Amniotic epithelial cell (primary cell): ENCODE measurements around the gene GPS1.

Source experiments
- DNase-seq: peaks from one replicate; pipeline ENCODE4 v3.0.0-alpha.2; 2010; ENCODE audit warnings: low read depth

GPS1 gene

DNA sequence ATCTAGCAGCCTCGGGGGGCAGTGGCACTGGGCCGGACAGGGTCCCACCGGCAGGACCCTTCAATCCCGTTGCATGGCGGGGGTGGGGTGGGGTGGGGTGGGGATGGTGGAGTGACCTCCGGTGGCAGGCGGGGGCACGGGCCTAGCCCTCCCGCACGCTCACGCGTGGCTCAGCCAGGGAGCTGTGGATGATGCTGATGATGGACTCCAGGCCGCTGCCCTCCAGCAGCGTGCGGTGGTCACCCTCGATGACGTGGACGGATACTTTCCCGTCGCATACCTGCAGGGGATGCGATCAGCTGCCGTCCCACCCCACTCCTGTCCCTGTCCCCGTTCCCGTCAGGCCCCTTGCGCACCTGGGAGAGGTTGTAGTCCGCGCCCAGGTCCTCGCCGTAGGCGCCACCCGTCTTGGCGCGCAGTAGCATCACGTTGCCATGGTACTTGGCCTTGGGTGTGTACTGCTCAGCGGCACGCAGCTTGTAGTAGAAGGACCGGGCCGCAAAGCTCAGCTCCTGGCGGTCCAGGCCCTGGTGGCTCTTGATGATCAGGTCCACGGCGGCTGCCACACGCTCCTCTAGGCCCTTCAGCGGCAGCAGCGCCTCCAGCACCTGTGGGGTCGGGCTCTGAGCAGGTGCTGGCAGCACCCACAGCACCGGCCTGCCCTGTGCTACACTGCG lies 27.4 kb downstream of the GPS1 start:
- no peak for DNase-seq

DNA sequence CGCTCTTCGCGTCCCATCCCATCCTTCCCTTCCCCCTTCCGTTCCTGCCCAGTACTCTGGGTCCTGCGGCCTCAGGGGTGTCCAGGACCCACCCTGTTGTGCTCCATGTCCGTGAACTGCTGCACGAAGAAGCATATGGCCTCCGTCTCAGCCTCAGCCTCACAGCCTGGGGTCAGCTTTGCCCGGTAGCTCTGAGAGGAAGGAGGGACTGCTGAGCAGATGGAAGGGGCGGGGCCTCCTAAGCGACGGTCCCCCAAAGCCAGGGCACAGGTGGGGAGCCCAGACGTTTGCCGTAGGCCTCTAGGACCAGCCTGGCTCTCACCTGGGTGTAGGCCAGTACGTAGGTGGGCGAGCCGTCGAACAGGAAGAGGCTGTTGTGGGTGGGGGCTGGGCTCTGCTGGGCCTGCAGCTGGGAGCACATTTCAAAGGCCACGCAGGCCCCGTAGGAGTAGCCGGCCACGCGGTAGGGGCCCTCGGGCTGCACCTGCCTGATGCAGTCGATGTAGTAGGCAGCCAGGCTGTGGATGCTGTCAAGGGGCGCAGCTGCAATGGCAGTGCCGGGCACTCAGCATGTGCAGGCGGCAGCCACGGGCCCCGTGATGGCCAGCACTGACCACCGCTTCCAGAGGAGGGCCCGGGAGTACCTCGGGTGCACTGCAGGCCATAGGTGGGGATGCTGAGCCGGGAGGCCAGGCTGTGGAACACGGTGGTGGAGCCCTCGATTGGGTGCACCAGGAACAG lies 28.5 kb downstream of the GPS1 start:
- no peak for DNase-seq

DNA sequence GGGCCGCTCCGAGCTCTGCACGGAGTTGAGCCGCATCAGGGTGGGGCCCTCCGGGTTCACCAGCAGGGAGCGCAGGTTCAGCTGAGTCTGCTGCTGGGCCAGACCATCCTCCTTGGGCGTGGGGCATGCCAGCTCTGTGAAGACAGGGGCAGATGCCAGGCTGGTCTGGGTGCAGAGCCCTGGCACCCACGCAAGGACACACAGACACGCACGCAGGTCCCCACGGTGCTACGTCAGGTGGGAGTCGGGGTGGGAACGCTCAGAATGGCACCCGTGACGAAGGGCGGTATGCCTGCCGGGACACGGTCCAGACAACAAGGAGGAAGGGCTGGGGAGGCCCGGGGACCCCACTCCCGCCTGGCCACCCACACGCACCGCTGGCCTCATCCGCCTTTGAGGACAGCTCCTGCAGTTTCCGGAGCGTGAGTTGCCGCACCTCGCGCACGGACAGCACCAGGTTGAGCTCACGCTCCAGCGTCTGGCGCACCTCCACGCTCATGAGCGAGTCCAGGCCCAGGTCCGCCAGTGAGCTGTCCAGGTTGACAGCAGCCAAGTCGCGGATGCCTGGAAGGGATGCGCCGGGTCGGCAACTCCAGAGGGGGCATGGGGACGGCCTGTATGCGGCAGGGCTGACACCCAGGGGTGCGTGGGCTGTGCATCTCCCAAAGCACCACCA lies 29.2 kb downstream of the GPS1 start:
- DNase-seq = no peak

DNA sequence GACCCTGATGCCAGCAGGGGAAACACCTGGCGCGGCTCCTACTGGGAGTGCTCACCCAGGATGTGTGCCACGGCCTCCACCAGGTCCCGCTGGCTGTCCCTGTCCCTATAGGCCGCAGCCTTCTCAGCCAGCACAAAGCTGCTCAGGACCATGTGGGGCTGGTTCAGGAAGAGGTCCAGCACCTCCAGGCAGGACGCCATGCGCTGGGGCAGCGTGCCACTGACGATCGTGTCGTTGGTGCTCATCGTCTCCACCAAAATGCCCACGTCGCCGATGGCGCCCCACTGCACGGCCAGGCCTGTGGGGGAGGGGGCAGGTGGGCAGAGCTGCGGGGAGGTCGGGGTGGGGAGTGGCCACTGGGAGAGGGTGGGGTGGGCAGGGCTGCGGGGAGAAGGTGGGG lies 29.8 kb downstream of the GPS1 start:
- no peak for DNase-seq

DNA sequence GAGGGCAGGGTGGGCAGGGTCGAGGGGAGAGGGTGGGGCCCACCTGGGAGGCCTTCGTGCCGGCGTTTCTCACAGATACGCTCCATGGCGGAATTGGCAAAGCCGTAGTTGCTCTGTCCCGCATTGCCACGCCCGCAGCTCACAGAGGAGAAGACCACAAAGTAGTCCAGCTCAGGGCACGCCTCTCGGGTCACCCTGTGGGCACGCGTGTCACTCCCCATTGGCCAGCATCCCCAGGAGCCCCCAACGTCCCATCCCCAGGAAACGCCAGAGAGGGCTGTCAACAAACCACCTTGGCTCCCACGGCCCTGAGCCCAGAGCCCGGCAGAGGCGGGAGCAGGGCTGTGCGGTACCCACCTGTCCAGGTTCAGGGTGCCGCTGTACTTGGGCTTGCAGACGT lies 30.3 kb downstream of the GPS1 start:
- no peak for DNase-seq

DNA sequence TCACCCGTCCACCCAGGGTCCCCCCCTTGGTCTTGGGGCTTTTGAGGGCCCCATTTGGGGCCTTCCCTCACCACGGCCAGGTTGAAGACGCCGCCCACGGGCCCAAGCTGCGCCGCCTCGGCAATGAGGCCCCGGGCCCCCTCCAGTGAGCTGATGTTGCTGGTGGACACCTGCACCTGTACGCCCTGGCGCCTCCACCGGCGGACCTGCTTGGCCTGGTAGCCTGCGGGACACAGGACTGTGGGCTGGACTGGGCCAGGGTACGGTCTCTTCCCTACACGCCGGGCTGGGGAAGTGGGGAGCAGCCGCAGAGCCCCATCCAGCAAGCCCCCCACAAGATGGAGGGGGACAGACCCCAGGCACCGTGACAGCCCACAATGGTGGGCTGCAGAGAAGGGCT lies 30.8 kb downstream of the GPS1 start:
- no peak for DNase-seq

DNA sequence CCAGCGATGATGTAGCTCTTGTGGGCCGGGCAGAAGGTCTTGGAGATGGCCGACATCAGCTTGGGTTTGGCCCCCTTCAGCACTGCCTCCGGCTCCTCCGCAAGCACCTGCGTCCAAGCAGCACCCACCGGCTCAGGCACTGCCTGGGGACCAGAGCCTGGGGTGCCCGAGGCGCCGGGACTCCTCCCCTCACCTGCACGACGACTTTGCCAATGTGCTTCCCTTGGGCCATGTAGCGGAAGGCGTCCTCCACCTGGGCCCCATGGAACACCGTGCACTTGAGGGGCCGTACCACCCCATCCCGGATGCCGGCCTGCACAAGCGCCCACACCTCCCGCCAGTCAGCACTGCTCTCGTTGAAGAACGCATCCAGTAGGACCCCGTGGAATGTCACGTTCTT lies 31.3 kb downstream of the GPS1 start:
- no peak for DNase-seq

DNA sequence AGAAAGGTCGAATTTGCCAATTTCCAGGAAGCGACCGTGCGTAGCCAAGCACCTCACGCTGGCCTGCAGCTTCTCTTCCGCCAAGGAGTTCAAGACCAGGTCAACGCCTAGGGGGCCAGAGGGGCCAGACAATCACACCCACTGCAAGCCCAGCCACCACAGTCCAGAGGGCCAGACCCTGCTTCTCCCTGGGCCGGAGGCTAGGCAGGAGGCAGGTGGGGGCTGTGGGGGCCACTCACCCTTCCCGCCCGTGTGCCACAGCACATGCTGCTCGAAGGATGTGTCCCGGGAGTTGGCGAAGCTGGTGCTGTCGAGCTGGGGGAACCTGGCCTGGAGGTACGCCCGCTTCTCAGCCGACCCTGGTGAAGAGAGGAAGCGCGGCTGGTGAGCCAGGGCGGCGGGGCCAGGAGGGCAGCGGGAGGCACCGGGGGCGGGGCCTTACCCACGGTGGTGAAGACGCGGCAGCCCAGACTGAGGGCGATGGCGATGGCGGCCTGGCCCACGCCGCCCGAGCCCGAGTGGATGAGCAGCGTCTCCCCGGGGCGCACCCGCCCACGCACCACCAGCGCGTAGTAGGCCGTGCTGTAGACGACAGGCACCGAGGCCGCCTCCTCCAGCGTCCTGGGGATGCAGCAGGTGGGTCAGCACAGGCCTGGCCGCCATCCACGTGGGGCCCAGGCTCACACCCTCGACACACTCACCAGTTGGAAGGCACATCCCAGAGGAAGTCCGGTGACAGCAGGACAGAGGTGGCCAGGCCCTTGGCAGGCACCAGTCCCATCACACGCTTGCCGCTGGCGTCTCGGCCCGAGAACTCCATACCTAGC lies 32.0 kb downstream of the GPS1 start:
- DNase-seq = no peak

DNA sequence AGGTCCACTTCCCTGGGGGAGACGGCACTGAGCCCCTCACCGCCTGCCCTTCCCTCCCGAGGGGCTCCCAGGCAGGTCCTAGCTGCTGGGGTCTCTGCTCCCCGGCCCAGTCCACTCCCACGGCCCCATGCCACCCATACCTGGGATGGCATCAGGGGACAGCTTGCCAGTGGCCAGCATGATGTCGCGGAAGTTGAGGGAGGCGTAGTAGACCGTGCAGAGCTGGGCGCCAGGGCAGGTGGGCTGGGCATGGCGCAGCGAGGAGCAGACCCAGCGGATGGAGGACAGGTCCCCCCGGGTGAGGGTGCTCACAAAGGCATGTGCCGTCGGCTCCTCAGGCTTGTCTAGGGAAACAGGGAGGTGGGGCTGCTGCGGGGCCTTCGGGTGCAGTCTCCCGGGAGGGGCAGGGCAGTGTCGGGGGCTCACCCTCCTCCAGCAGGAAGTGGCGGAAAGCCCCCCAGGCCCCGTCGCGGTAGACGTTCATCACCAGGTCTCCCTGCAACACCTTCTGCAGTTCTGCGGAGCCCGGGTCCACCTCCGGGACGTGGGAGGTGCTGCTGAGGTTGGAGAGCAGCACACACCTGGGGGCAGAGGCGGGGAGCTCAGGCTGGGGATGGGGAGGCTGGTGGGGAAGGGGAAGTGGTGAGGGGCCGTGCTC lies 32.8 kb downstream of the GPS1 start:
- no peak for DNase-seq

DNA sequence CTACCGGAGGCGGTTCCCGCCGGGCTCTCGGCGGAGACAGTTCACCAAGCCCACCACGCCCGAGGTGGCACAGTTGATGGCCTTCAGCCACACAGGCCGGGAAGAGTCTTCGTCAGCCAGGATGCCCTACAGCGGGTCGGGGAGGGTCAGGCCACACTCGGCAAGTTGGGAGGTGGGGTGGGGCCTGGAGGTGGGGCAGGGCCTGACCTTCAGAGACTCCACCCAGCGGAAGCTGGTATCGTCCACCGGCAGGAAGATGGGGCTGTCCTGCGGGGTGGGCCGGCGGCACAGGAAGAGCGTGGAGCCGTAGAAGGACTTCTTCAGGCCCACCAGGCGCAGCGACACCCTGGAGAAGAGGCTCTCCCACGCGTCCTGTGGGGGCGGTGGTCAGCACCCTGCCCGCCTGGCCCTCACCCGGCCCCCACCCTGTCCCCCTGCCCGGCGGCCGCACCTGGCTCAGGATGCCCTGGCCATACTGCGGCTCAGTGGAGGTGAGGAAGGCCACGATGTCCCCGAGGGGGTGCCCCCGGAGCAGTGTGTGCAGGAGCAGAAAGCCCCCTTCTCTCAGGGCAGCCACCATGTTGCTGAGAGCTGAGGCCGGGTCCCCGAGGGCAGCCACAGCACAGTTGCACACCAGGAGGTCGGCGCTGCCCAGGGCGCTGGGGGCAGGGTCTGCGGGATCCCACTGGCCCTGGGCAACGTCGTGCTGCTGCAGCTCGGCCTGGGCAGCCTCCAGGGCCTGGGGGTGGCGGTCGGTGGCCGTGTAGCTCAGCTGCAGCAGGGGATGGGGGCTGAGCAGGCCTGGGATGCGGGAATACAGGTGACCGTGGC lies 33.5 kb downstream of the GPS1 start:
- DNase-seq = no peak

DNA sequence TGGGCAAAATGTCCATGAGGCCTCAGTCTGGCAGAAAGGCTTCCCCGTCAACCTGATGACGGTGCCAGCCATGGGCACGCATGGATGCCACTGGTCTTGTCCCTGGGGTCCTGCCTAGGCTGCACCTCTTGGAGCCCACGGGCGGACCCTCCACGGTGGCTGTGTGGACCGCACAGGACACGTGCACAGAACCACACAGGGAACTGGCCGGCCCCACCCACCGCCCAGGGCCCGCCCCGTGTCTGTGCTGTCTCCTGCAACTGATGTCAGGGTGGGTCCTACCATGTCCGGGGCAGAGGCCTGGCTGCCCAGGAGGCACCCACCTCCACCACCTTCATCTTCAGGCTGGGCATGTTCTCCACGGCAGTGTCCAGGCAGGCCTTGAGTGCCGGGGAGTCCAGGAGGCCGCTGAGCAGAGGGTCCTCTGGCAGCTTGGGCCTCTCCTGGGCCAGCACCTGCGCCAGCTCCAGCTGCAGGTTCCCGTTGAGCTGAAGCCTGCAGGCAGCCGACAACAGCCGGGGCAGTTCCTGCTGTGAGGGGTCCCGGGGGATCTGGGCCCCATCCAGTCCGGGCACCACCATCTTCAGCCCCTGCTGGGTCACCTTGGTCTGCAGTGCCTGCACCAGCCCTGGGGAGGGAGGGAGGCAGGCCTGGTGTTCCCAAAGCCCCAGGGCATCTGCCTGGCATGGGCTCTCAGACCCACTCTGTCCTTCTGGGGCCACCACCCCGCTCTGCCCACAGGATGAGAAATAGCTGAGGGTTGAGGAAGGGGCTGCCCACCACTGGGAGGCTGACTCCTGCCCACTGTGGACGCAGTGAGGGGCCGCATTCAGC lies 34.5 kb downstream of the GPS1 start:
- no peak for DNase-seq

DNA sequence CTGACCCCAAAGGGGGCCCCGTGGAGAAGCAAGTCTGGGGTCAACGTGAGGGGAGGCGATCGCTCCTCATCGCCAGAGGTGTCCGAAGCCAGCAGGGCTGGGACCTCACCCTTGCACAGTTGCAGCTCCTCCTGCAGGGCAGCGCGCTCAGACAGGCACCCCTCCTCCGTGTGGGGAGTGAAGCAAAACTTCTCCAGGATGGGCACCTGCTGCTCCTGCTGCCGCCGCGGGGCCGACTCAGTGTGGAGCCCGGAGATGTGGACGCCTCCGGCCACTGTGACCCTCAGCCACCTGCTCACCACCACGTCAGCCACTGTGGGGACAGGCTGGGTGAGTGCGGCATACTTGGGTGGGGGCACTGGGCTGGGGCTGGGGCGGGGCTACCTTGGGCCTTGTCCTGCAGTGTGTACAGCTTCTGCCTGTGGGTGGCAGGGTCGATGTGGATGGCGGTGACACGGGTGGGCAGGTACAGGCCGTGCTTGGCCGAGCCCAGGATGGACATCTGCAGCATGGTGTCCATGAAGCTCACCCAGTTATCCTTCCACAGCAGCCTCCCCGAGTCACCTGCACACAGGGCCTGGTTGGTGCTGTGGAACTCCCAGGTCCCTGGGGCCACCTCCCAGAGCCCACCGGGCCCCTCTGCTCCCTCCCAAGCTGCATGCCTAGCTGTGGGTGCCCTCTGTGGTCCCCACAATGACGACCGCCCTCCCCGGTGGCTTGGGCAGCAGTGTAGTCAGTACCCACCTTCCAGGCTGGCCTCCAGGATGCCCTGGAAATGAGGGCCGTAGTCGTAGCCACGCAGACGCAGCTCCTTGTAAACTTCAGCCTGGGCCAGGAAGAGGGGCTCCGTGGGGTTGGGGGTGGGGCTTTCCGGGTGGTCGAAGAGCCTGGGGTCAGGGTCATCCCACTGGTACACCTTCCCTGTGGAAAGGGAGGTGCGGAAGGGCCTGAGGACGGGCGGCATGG lies 35.5 kb downstream of the GPS1 start:
- DNase-seq = no peak

DNA sequence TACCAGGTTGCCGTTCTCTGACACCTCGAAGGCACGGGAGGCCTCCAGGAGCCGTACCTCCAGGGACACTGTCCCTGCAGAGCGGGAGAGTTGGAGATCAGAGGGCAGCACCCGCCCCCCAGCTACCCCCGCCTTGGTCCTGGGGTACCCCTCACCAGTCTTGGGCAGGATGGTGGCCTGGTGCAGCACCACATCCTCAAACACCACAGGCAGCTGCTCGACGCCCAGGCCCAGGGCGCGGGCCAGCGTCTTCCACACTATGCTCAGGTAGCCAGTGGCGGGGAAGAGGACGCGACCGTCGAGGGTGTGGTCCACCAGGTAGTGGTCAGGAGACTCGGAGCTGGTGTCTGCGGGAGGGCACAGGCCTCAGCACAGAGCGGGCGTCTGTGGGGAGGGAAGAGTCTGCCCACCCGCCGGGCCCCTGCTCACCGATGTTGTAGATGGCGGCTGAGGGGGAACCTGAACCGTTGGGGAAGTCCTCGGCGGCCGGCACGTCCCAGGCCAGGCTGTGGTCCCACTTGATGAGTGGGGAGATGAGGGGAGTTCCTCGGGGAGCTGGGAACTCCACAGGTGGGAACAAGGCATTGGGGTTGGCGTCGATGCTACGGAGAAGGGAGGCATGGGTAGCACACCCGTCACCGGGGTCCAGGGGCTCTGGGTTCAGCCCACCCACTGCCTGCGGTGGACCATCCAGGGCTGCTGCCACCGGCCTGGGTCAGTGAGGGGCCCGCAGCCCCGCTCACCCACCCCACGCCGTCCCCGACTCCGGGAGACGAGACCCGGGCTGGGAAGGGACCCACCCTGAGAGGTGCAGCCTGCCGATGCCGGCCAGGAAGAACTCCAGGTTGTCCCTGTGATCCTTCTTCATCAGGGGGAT lies 36.5 kb downstream of the GPS1 start:
- DNase-seq = no peak

DNA sequence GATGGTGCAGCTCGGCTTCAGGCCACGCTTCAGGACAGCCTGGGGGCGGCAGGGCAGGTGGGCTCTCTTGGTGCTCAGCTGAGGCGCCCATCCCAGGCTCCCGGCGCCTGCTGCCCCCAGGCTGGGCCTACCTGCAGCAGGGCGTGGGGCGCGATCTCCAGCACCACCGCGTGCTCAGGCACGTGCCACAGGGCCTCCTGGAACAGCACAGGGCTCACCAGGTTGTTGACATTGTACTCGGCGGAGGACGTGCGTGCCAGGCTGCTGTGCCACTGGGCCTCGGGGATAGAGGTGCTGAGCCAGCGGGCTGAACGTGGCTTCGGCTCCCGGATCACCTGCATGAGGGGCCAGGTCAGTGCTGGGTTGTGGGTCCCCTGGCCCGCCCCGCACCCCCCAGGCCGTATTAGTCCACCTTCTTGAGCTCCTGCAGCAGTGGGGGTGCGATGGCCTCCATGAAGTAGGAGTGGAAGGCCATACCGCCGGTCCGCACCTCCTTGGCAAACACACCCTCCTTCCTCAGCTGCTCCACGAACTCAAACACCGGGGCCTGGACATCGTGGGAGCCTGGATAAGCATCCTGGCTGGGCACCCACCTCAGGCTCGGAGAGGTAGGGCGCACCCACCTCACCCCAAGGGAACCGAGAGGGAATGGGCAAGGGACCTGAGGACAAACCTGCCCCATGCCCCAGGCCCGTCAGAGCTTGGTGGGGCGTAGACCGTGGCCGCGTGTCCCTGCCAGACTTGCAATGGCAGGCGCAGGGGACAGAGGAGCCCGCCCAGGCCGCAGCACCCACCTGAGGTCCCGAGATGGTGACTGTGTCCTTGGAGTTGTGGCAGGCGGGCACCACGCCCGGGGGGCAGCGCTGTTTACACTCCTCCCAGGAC lies 37.4 kb downstream of the GPS1 start:
- no peak for DNase-seq

DNA sequence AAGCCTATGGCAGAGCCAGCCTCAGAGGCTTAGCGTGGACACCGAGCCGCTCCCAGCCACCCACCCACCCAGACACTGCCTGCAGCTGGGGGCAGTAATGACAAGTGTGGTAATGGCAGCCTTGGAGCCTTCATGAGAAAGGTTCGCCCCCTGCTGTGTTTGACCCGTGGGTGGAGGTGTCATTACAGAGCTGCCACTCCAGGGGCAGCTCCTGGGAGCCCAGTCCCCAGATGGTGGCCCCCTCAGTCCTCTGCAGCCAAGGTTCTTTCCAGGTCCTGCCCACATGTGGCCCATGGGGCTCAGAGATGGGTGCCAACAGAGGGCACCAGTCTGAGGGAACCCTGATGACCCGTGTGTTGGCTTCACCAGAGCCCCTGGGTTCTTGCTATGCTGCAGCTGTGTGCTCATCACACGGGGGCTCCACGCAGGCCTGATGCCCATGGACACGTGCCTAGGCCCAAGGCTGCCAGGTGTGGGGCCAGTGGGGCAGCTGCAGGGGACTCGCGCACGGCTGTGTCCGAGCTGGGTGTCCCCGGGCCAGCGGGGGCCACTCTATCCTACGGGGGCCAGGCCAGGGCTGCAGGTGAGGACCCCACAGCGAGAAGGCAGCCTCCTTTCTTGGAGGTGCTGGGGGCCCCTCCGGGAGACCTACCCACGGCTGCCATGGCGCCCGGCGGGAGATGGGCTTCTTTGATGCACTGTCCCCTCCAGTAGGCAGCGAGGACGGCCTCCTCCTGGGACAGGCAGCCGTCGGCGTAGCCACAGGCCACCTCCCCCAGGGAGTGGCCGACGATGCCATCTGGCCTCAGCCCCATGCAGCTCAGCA lies 38.2 kb downstream of the GPS1 start:
- DNase-seq = no peak
